ENCODE measurements around the gene MRPL21. TPM values are rescaled to one million over a fixed set of nuclear protein-coding genes. Genes with fewer than 3 reads are reported as not detected.

MRPL21 gene
- total and polyA plus RNA-seq, 2 experiments from 2014 or later: 62.4 to 232 TPM

DNA sequence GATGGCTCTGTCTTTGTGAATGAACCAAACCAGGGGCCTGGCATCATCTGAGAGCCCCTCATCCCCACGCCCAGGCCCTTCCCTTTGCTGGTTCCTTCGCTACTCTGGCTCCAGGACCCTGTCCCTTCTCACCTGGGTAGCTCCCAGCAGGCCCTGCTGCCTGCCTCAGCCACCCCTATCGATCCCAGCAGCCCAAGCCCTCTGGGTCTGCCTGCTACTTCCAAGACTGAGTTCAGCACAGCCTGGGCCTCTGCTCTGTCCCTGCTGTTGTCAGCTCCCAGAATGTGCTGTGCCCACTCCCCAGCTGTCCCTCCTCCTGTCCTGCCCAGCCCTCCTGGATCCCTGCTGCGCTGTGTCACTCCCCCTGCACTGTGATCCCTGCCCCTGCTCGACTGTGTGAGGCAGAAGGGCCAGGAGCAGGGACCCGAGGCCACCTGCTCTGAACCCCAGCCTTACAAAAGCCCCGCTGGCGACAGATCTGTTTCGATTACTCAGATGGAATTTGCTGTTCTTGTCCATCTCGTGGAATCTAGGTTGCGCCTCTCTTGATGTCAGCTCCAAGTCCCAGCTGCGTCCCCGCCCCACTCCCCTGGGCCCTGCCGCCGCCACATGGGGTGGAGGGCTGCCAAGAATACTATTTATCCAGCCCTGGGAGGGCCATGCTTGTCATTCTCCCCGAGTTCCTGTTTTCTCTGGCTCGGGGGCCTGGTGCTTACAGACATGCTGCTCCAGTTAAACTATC, 13.0 kb downstream of the MRPL21 start (continued):
- TF ChIP-seq, protein P1, sequence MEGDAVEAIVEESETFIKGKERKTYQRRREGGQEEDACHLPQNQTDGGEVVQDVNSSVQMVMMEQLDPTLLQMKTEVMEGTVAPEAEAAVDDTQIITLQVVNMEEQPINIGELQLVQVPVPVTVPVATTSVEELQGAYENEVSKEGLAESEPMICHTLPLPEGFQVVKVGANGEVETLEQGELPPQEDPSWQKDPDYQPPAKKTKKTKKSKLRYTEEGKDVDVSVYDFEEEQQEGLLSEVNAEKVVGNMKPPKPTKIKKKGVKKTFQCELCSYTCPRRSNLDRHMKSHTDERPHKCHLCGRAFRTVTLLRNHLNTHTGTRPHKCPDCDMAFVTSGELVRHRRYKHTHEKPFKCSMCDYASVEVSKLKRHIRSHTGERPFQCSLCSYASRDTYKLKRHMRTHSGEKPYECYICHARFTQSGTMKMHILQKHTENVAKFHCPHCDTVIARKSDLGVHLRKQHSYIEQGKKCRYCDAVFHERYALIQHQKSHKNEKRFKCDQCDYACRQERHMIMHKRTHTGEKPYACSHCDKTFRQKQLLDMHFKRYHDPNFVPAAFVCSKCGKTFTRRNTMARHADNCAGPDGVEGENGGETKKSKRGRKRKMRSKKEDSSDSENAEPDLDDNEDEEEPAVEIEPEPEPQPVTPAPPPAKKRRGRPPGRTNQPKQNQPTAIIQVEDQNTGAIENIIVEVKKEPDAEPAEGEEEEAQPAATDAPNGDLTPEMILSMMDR (conservative IDR thresholded peaks at IDR 0.05; ENCODE audit: low read depth in 2 of 2): no peak
- no peak for TF ChIP-seq EZH2 (IDR thresholded peaks at IDR 0.05; ENCODE audit: low read depth, unreplicated experiment)
- no peak for TF ChIP-seq ZNF114 (CRISPR knock-in tag; IDR thresholded peaks at IDR 0.05)
- TF ChIP-seq, protein P2, sequence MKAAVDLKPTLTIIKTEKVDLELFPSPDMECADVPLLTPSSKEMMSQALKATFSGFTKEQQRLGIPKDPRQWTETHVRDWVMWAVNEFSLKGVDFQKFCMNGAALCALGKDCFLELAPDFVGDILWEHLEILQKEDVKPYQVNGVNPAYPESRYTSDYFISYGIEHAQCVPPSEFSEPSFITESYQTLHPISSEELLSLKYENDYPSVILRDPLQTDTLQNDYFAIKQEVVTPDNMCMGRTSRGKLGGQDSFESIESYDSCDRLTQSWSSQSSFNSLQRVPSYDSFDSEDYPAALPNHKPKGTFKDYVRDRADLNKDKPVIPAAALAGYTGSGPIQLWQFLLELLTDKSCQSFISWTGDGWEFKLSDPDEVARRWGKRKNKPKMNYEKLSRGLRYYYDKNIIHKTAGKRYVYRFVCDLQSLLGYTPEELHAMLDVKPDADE (IDR thresholded peaks at IDR 0.05): no peak
- TF ChIP-seq JUNB (IDR thresholded peaks at IDR 0.05; ENCODE audit: unreplicated experiment): no peak
- no peak for TF ChIP-seq CREB1 (CRISPR knock-in tag; IDR thresholded peaks at IDR 0.05; ENCODE audit: low read depth)
- TF ChIP-seq STAT1 (IDR thresholded peaks at IDR 0.05; ENCODE audit: unreplicated experiment): no peak
- TF ChIP-seq, protein P3, sequence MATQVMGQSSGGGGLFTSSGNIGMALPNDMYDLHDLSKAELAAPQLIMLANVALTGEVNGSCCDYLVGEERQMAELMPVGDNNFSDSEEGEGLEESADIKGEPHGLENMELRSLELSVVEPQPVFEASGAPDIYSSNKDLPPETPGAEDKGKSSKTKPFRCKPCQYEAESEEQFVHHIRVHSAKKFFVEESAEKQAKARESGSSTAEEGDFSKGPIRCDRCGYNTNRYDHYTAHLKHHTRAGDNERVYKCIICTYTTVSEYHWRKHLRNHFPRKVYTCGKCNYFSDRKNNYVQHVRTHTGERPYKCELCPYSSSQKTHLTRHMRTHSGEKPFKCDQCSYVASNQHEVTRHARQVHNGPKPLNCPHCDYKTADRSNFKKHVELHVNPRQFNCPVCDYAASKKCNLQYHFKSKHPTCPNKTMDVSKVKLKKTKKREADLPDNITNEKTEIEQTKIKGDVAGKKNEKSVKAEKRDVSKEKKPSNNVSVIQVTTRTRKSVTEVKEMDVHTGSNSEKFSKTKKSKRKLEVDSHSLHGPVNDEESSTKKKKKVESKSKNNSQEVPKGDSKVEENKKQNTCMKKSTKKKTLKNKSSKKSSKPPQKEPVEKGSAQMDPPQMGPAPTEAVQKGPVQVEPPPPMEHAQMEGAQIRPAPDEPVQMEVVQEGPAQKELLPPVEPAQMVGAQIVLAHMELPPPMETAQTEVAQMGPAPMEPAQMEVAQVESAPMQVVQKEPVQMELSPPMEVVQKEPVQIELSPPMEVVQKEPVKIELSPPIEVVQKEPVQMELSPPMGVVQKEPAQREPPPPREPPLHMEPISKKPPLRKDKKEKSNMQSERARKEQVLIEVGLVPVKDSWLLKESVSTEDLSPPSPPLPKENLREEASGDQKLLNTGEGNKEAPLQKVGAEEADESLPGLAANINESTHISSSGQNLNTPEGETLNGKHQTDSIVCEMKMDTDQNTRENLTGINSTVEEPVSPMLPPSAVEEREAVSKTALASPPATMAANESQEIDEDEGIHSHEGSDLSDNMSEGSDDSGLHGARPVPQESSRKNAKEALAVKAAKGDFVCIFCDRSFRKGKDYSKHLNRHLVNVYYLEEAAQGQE (IDR thresholded peaks at IDR 0.05; ENCODE audit: unreplicated experiment): no peak
- TF ChIP-seq ZNF331 (CRISPR knock-in tag; IDR thresholded peaks at IDR 0.05; ENCODE audit: low read depth): no peak

DNA sequence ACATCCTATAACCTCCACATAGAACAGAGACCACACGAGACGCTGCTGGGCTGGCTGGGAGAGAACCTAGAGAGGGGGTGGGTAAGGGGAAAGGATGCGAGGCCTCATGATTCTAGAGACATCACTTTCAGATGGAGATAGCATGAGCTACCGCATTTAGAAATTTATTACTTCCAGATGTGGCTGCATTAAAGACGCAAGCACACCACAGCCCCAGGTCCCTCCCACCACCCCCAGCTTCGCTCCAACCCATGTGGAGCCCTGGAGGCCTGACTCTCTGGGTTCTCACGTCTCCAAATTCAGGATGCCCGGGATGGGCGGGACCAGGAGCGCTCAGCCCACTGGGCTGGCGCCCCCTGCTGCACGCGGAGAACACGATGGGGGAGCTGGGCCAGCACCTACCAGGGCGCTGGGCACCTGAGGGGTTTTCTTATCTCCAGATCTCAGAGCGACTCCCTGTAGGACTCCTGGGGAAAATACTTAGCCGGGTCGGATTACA, 13.6 kb downstream of the MRPL21 start:
- Mint-ChIP-seq H3K27ac (no peak overlapping the region), H3K9me3 (no peaks in the 10 kb centered on the region), H3K36me3 (ENCODE audit: low read depth) (peaks cover 34% of the 10 kb centered on the region), H3K27me3 (ENCODE audit: insufficient read depth, low read depth, poor library complexity) (peaks cover 8% of the 10 kb centered on the region), H3K4me1 (peaks cover 8% of the 10 kb centered on the region), H3K4me3 (no peak overlapping the region)
- Histone ChIP-seq H3K9me2 (ENCODE audit: insufficient read depth) (no peaks in the 10 kb centered on the region), H4K20me1 (replicated peaks; ENCODE audit: insufficient read depth) (peaks cover 32% of the 10 kb centered on the region), H3K79me2 (replicated peaks; ENCODE audit: insufficient read depth) (no peaks in the 10 kb centered on the region), H3F3A (replicated peaks; ENCODE audit: low read depth) (0 out of 2 replicates have a peak, but pooled peaks cover 6% of the 10 kb centered on the region), H3K4me3 (no peak overlapping the region), H2AFZ (no peak overlapping the region), H3K4me1 (ENCODE audit: insufficient read depth) (peaks cover 6% of the 10 kb centered on the region; the same call in 1 of the 2 replicates), H3K4me2 (no peak overlapping the region), H3K27me3 (ENCODE audit: insufficient read depth) (no peaks in the 10 kb centered on the region), H3K27ac (ENCODE audit: low read depth) (no peak overlapping the region), H3K36me3 (ENCODE audit: insufficient read depth) (peaks cover 19% of the 10 kb centered on the region)
- DNase-seq (ENCODE audit: low spot score) (peak; percentile 89), ATAC-seq (peak; percentile 98)
- TF ChIP-seq STAT1 (IDR thresholded peaks at IDR 0.05; ENCODE audit: unreplicated experiment): no peak
- TF ChIP-seq, protein P1 (conservative IDR thresholded peaks at IDR 0.05; ENCODE audit: low read depth in 2 of 2): peak; percentile 84 to 86

Data from GM23338 (cell line).